Common myeloid progenitor, CD34-positive (primary cell): ENCODE measurements around the gene DIAPH3.

ENCODE experiments used
- CTCF ChIA-PET: fragments of 350-600 bp; sonication (Branson Sonifier 250); formaldehyde crosslinking; loops from one replicate; lab custom pipeline; 2021; ENCODE audit warnings: antibody characterized with exemption; lab: Charles Lee
- POLR2A ChIA-PET: fragments of 350-600 bp; sonication (Branson Sonifier 250); formaldehyde crosslinking; loops from one replicate; lab custom pipeline; 2021; ENCODE audit warnings: antibody characterized with exemption; lab: Charles Lee
- DNase-seq, 3 donors: peaks; one replicate each; pipeline versions ENCODE4 v3.0.0 to v3.0.0-alpha.2; 2013
- H3K27ac ChIP-seq, 2 experiments: 1 replicate in 1 of 2; 2 replicates in 1 of 2; pipeline ENCODE4 v1.7.0; 2013; ENCODE audit warnings: inconsistent platforms in 2 of 2, low read length in 2 of 2, mild to moderate bottlenecking in 2 of 2, low read depth in 1 of 2, moderate library complexity in 1 of 2; ENCODE audit not compliant: severe bottlenecking in 2 of 2, insufficient read depth in 1 of 2, poor library complexity in 1 of 2
- H3K27me3 ChIP-seq, 5 experiments: replicated peaks in 2 of 5; 1 replicate in 3 of 5; 2 replicates in 2 of 5; pipeline versions ENCODE4 v1.6.1 to v1.7.0; 2013; ENCODE audit warnings: low read length in 4 of 5, mild to moderate bottlenecking in 2 of 5, moderate library complexity in 2 of 5, inconsistent platforms in 1 of 5; ENCODE audit not compliant: insufficient read depth in 5 of 5, control insufficient read depth in 4 of 5
- H3K36me3 ChIP-seq, 4 experiments: 1 replicate in 2 of 4; 2 replicates in 2 of 4; pipeline versions ENCODE4 v1.6.1 to v1.7.0; 2013; ENCODE audit warnings: low read length in 3 of 4, control low read depth in 1 of 4, mild to moderate bottlenecking in 1 of 4; ENCODE audit not compliant: control insufficient read depth in 4 of 4, insufficient read depth in 4 of 4
- H3K4me1 ChIP-seq, 4 experiments: 1 replicate in 3 of 4; 2 replicates in 1 of 4; pipeline versions ENCODE4 v1.6.1 to v1.7.1; 2013; ENCODE audit warnings: low read length in 3 of 4, mild to moderate bottlenecking in 3 of 4, control low read depth in 1 of 4, inconsistent platforms in 1 of 4, moderate library complexity in 1 of 4; ENCODE audit not compliant: control insufficient read depth in 4 of 4, insufficient read depth in 4 of 4; ENCODE audit errors: control extremely low read depth in 1 of 4
- H3K4me3 ChIP-seq, 7 experiments: 1 replicate in 4 of 7; 2 replicates in 3 of 7; pipeline versions ENCODE4 v1.5.1 to v1.7.0; 2013; ENCODE audit warnings: mild to moderate bottlenecking in 7 of 7, low read length in 6 of 7, moderate library complexity in 6 of 7, inconsistent platforms in 2 of 7, low read depth in 2 of 7, control low read depth in 1 of 7; ENCODE audit not compliant: insufficient read depth in 4 of 7, control insufficient read depth in 1 of 7; ENCODE audit errors: extremely low read depth in 1 of 7
- H3K9me3 ChIP-seq, 5 experiments: 1 replicate in 4 of 5; 2 replicates in 1 of 5; pipeline versions ENCODE4 v1.6.1 to v1.7.1; 2013; ENCODE audit warnings: low read length in 4 of 5, mild to moderate bottlenecking in 2 of 5, inconsistent platforms in 1 of 5, low read depth in 1 of 5, moderate library complexity in 1 of 5; ENCODE audit not compliant: control insufficient read depth in 4 of 5, insufficient read depth in 2 of 5; ENCODE audit errors: control extremely low read depth in 1 of 5
- WGBS: methylation state at CpG from one replicate; pipeline ENCODE4 v1.1.5; 2013; ENCODE audit not compliant: insufficient coverage; 5-methylcytosine and 5-hydroxymethylcytosine counted together

The DIAPH3 gene

DNA sequence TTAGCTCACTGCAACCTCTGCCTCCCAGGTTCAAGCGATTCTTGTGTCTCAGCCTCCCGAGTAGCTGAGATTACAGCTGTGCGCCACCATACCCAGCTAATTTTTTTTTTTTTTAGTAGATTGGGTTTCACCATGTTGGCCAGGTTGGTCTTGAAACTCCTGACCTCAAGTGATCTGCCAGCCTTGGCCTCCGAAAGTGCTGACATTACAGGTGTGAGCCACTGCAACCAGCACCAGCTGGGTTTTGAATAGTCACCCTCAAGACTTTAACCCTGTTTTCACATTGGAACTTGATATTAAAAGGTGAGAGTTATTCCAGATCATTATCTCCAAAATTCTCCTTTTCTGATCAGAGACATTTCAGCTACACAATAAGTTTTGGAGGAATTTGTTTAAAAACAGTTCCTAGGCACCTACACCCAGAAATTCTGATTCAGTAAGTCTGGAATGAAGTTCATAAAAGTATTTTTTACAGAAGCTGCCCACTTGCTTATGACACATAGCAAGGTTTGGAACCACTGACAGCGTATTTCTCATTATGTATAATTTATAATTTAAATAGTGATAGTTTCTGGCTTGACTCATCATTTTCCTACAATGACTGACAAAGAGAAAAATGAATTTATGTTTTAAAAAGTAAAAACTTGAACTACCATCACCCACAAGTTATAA lies 417.3 kb downstream of the DIAPH3 start:
- no peaks in the 10 kb centered on the region for H3K9me3 ChIP-seq
- H3K27me3 ChIP-seq = no peaks in the 10 kb centered on the region
- no peak for DNase-seq
- WGBS = 67% methylated on average over 4 of the region's 5 CpGs
- no peaks in the 10 kb centered on the region for H3K36me3 ChIP-seq
- no peak overlapping the region for H3K27ac ChIP-seq
- CTCF ChIA-PET = no interaction called here
- H3K4me3 ChIP-seq = no peak overlapping the region
- H3K4me1 ChIP-seq = no peaks in the 10 kb centered on the region
- POLR2A ChIA-PET = no interaction called here

DNA sequence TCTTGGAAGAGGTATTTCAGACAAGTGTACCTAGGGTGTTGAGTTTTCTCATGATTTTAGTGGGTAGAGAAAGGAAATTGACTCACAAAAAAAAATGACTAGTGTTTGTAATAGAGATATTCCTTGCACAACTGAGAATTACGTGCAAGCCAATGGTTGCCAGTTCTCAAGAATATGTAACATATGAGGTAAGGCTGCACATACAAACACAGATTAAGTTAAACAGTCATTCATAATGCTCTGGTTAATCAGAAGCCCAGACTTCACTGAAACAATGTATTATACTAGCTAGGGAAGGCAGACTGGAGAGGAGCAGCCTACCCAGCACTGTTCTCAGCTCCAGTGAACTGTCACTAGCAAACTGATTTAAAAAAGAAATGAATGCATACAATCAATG lies 418.3 kb downstream of the DIAPH3 start:
- POLR2A ChIA-PET = no interaction called here

DNA sequence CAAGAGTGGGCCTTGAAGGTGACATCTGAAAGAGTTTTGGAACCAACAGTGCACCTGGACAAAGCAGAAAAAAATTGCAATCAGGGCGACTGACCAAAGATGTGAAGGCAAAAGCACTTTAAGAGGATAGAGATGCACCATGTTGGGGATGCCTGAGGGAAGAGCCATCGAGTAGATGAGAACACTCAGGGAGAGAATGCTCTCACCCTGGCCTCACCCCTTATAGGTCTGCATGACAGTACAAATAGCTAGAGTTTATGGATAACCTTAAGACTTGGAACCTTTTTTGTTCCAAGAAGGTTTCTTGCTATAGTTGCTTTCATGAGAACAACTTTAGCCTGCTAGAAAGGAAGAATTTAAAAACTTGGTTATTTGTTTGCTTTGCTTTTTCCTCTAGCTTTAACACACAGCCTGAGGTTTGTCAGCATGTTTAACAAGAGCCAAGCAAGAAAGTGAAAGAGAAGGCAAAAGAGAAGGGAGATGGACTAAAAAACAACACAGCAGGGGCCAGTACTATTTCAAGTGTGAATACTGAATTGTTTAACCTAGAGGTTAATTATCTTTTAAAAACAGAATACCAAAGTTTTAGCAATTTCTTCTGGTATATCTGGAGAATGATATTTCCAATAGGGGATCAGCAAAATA lies 418.9 kb downstream of the DIAPH3 start:
- 100% methylated on average over 2 of the region's 2 CpGs for WGBS
- DNase-seq = no peak
- POLR2A ChIA-PET = no interaction called here
- no peak overlapping the region for H3K4me3 ChIP-seq
- no peaks in the 10 kb centered on the region for H3K4me1 ChIP-seq
- CTCF ChIA-PET = no interaction called here
- no peaks in the 10 kb centered on the region for H3K36me3 ChIP-seq
- H3K27me3 ChIP-seq = no peaks in the 10 kb centered on the region
- H3K27ac ChIP-seq = no peak overlapping the region
- H3K9me3 ChIP-seq = no peaks in the 10 kb centered on the region

More for the DNA sequence above, 418.3 kb downstream of the DIAPH3 start:
- WGBS = no CpG with 5 or more reads among the region's 1 CpG
- no peaks in the 10 kb centered on the region for H3K9me3 ChIP-seq
- H3K27me3 ChIP-seq = no peaks in the 10 kb centered on the region
- no peak overlapping the region for H3K27ac ChIP-seq
- H3K4me3 ChIP-seq = no peak overlapping the region
- CTCF ChIA-PET = no interaction called here
- H3K36me3 ChIP-seq = no peaks in the 10 kb centered on the region
- H3K4me1 ChIP-seq = no peaks in the 10 kb centered on the region
- DNase-seq = no peak

DNA sequence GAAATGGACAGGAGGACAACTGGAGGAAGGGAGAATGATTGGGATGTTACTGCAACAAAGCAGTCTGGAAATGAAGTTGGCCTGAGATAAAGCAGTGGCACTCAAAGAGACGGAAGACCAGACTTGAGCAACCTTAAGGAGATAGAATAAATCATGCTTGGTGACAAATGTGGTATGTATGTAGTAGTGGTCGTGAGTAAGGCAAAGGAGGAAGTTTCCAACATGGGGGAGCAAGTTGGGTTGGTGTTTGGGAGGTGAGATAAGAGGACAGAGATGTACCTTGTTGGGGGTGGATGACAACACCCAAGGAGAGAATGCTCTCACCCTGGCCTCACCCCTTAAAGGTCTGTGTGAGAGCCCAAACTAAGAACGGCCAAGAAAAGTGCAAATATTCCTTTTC lies 420.5 kb downstream of the DIAPH3 start:
- POLR2A ChIA-PET = no interaction called here
- no peaks in the 10 kb centered on the region for H3K36me3 ChIP-seq
- CTCF ChIA-PET = no interaction called here

DNA sequence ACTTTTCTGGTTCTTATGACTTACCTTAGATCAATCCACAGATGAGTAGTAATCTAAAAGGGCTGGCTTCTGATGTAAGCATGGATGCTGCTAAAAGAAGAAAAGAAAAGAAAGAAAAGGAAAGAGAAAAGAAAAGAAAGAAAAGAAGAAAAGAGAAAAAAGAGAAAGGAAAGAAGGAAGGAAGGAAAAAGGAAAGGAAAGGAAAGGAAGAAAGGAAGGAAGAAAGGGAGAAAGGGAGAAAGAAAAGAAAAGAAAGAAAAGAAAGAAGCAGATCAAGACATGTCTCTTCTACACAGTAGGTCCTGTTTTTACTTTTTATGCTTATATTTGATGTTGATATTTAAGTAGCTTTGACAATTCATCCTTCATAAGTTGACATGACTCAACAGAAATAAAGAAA lies 421.3 kb downstream of the DIAPH3 start:
- H3K9me3 ChIP-seq = no peaks in the 10 kb centered on the region
- H3K4me3 ChIP-seq = no peak overlapping the region
- H3K27me3 ChIP-seq = no peaks in the 10 kb centered on the region
- H3K4me1 ChIP-seq = no peaks in the 10 kb centered on the region
- POLR2A ChIA-PET = no interaction called here
- no peak for DNase-seq
- no peak overlapping the region for H3K27ac ChIP-seq
- no peaks in the 10 kb centered on the region for H3K36me3 ChIP-seq
- CTCF ChIA-PET = no interaction called here

More for the DNA sequence above, 420.5 kb downstream of the DIAPH3 start:
- DNase-seq = peak in 1 of 3 donors; percentile 3
- no peak overlapping the region for H3K4me3 ChIP-seq
- no peak overlapping the region for H3K27ac ChIP-seq
- 65% methylated on average over 3 of the region's 3 CpGs for WGBS
- no peaks in the 10 kb centered on the region for H3K4me1 ChIP-seq
- no peaks in the 10 kb centered on the region for H3K9me3 ChIP-seq
- no peaks in the 10 kb centered on the region for H3K27me3 ChIP-seq

DNA sequence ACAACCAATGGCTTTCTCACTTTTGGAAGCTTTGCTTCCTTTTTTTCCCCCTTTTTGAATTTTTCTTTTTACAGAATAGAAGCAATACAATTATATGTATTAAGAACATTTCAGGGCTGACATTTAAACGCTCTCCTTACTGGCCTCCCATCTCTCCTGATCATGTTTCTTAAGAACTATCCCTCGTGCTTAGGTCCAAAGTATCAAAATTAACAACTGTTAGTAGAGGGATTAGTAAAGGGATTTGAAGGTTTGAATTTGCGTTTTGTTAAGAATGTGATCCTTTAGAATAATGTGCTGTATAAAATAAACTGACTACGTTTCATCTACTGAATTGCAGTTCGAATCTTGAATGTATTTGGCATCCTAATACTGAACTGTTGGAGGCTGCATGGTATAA lies 424.8 kb downstream of the DIAPH3 start:
- DNase-seq = no peak
- Histone ChIP-seq H3K9me3 (no peaks in the 10 kb centered on the region), H3K4me1 (no peaks in the 10 kb centered on the region), H3K36me3 (no peaks in the 10 kb centered on the region), H3K27ac (no peak overlapping the region), H3K4me3 (no peak overlapping the region), H3K27me3 (no peaks in the 10 kb centered on the region)
- WGBS = no CpG with 5 or more reads among the region's 5 CpGs
- POLR2A ChIA-PET = no interaction called here
- CTCF ChIA-PET = no interaction called here

DNA sequence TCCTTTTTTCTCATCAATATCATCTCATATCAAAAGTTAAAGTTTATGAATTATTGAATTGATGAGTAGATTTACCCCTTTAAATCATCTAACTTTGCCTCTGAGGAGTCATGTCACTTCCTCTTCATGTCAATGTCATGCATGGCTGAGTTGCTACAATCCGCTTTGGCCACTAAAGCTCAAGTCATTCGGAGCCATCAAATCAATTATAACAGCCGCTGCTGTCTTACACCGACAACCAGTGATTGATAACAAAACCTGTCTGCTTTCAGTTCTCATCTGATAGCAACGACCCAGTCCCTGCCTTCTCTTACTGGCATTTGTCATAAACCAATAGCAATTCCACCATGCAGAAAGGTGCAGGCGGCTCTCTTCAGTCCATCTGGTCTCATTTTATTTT lies 429.3 kb downstream of the DIAPH3 start:
- no peak overlapping the region for H3K4me3 ChIP-seq
- 81% methylated on average over 5 of the region's 6 CpGs for WGBS
- H3K9me3 ChIP-seq = no peaks in the 10 kb centered on the region
- POLR2A ChIA-PET = no interaction called here
- no peaks in the 10 kb centered on the region for H3K4me1 ChIP-seq
- H3K36me3 ChIP-seq = no peaks in the 10 kb centered on the region
- H3K27ac ChIP-seq = no peak overlapping the region
- no peak for DNase-seq
- CTCF ChIA-PET = interaction anchor here (1.0 kb wide), 1 partner anchor 9 kb away, joined by 3 read pairs; no protein-coding TSS in a partner anchor
- no peaks in the 10 kb centered on the region for H3K27me3 ChIP-seq
